Nucleus accumbens (tissue), 56 donors: ENCODE measurements around the gene LGALS7.

Experiments used
- DNase-seq, 56 donors: peaks; one replicate each; lab custom pipeline; 2025; lab: John Stamatoyannopoulos, UW

Gene LGALS7

DNA sequence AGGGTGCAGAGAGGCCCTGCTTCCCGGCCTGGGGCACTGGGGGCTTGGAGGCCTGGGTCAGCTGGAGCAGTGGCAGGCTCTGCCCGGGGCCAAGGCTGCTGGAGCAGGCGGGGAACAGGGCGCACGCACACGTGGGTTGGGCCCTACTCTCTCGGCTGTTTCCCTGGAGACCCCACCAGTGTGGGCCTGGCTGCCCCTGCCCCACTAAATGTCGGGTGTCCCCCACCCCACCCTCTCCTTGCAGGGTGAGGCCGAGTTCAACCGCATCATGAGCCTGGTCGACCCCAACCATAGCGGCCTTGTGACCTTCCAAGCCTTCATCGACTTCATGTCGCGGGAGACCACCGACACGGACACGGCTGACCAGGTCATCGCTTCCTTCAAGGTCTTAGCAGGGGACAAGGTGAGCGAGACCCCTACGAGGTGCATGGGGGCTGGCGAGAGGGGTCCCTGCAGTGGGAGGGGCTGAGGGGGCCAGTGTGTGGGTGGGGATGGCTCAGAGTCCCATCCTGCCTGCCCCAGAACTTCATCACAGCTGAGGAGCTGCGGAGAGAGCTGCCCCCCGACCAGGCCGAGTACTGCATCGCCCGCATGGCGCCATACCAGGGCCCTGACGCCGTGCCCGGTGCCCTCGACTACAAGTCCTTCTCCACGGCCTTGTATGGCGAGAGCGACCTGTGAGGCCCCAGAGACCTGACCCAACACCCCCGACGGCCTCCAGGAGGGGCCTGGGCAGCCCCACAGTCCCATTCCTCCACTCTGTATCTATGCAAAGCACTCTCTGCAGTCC is 44.4 kb downstream of the LGALS7 start:
- no peak for DNase-seq

- peak in 1 of 56 donors; percentile 27 for DNase-seq
These were observed 45.3 kb downstream of the LGALS7 start for GRCh38 chr19:38727868-38728660.

DNA sequence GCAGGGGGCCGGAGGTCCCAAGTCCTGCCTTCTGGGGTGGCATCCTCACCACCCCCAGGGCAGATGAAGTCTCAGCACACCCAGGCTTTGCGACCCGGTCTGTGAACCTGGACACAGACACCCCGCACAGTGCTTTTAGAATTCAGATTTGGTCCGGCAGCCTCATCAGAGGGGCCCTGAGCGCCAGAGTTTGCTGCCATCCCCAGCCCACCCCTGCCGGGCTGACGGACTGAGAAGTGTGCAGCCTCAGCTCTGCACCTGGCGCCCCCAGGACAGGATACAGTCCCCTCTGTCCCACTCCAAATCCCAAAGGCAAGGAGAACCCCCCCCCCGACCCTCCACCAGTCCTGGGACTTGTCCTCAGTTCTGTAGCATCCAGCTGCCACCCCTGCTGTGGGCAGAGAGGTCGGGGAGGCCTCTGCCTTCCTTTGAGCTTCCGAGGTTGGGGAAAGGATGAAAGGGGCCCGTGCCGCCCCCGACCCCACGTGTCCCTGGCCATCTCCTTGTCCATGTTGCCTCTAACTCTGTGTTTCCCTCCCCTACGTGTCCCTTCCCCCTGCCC is 45.9 kb downstream of the LGALS7 start:
- no peak for DNase-seq

GRCh38 chr19:38726761-38727301 is 46.5 kb downstream of the LGALS7 start:
- DNase-seq = no peak

- DNase-seq = no peak
These were observed 47.0 kb downstream of the LGALS7 start for GRCh38 chr19:38726284-38726673.

DNA sequence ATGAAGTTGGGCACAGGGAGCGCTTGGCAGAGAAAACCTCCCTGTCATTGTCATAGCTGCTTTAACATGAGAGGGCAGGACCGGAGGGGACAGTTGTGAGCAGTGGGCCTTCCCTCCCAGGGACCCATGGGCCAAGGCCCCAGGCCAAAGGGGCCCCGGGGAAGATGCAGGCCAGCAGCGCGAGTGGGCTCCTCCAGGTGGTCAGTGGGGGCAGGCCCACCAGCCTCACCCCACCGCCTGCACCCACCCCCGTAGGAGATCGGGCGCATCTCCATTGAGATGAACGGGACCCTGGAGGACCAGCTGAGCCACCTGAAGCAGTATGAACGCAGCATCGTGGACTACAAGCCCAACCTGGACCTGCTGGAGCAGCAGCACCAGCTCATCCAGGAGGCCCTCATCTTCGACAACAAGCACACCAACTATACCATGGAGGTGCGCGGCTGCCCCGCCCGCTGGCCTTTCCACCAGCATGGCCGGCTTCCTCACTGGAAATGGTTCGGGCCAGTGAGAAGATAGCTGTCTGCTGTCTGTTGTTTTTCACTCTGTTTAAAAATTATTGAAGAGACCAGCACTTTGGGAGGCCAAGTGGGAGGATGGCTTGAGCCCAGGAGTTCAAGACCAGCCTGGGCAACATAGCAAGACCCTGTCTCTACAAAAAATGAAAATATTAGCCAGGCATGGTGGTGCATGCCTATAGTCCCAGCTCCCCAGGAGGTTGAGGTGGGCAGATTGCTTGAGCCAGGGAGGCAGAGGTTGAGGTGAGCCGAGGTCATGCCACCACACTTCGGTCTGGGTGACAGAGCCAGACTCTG is 47.6 kb downstream of the LGALS7 start:
- no peak for DNase-seq

DNA sequence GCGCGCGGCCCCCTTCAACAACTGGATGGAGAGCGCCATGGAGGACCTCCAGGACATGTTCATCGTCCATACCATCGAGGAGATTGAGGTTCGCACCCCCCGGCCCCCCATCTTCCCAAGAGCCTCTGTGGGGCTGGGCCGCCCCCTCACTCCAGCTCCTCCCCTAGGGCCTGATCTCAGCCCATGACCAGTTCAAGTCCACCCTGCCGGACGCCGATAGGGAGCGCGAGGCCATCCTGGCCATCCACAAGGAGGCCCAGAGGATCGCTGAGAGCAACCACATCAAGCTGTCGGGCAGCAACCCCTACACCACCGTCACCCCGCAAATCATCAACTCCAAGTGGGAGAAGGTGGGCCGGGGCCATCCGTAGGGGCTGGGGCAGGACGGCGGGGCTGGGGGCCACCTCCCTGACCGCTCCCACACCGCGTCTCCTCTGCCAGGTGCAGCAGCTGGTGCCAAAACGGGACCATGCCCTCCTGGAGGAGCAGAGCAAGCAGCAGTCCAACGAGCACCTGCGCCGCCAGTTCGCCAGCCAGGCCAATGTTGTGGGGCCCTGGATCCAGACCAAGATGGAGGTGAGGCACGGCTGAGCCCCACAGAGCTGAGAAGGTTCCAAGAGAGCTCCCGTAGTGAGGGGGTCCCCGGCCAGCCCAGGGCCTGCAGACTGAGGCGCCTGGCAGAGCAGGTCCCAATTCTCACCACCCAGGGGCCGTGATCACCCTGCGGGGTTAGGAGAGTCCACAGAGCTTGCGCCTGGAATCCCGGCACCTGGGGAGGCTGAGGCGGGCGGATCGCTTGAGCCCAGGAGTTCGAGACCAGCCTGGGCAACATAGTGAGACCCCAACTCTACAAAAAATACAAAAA is 49.1 kb downstream of the LGALS7 start:
- DNase-seq = no peak

DNA sequence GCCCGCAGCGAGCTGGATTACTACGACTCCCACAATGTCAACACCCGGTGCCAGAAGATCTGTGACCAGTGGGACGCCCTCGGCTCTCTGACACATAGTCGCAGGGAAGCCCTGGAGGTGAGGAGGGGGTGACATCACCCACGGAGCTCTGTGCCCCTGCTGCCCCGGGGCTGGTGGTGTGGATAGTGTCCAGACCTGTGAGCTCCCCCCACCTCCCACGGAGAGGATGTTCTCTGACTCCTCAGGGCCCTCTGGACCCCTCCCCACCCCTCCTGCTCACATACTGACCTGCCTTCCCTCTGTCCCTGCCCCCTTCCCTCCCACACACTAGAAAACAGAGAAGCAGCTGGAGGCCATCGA is 49.7 kb downstream of the LGALS7 start:
- DNase-seq = no peak

DNA sequence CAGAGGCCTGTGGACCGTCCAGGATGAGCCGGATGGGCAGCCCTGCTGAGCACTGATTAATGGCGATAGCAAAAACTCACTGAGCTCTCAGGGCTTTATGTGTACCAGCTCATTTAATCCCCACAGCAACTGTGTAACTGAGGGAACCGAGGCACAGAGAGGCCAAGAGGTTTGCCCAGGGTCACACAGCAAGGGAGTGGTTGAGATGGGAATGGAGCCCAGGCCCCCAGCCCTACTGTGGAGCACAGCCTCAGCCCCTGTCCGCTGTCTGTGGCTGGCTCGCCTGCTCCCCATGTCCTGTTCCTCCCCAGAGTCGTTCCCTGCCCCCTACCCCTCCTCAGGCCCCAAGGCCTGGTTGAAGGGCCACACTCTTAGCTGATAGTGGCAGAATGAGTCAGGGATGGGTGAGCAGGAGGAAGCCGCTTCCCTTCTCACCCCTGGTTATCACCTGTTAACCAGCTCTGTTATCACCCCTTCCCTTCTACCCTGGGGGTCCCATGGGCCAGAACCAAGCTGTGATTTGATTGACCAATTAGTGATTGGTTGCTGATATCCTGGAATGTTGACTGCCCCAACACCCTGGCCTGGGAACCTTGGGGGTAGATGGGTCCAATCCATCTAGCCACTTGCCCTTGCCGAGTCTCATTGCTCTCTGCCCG is 50.2 kb downstream of the LGALS7 start:
- DNase-seq = no peak

DNA sequence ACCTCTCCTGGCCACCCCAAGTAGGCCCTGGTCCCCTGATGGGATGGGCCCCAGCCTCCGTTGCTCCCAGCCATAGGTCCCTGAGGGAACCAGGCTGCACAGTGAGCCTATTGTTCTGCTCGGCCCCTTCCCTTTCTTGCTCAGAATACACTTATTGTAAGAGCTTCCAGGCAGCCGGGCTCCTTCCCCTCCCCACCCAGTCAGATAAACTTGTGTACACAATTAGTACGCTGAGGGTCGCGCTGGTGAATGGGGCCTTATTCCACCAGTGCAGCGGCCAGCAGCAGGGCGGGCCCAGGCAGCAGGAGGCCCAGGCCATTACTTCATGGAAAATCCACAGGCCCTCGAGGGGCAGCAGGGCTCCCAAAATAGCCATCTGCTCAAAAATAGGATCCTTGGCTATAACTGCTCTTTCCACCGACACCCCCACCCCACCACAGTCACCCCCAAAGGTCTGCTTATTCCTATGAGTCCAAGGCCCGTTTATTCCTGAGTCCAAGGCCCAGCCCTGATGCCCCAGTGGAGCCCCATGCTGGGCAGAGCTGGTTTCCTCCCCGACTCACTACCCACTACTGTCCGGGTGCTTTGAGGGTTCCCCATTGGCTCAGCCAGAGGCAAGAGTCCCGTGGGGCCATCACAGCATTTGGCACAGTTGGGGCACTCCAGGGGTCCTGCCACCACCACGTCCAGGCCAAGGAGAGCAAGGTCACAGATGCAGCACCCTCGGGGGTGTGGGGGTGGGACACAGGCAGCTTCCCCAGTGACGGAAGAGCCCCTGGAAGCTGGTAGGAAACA is 51.1 kb downstream of the LGALS7 start:
- DNase-seq = peak in 54 of 56 donors; percentile 33 to 98 (median 83)

DNA sequence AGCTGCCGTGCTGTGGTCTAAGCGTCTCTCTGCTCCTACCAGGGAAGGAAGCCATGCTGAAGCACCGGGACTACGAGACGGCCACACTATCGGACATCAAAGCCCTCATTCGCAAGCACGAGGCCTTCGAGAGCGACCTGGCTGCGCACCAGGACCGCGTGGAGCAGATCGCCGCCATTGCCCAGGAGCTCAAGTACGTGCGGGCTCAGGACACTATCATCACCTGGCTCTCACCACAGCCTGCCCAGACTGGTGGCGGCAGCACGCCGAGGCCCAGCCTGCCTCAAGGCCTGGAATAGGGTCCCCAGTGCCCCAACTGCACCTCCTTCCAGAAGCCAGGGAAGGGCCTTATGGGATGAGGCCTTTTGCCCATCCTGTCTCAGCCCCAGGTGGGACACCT is 51.8 kb downstream of the LGALS7 start:
- DNase-seq = peak in 4 of 56 donors; percentile 45 to 54 (median 52)
